Endothelial cell of umbilical vein (primary cell): ENCODE data around the gene ABCD3.

Experiments
- EZH2 ChIP-seq: IDR thresholded peaks from 2 replicates; pipeline ENCODE4 v1.6.1; 2012; ENCODE audit warnings: borderline replicate concordance, low read depth, mild to moderate bottlenecking, moderate library complexity, low read length, inconsistent platforms; ENCODE audit not compliant: severe bottlenecking
- GATA2 ChIP-seq: IDR thresholded peaks from 2 replicates; pipeline ENCODE4 v1.7.0; 2011; ENCODE audit warnings: low read depth, mild to moderate bottlenecking, moderate library complexity, mixed read lengths, low read length; ENCODE audit not compliant: insufficient read length, insufficient read depth
- JUN ChIP-seq: IDR thresholded peaks from 2 replicates; pipeline ENCODE4 v1.6.1; 2011; ENCODE audit warnings: borderline replicate concordance, low read depth; ENCODE audit not compliant: insufficient read length, insufficient read depth
- MYC ChIP-seq: IDR thresholded peaks from one replicate; pipeline ENCODE4 v1.6.1; 2011; ENCODE audit warnings: mild to moderate bottlenecking, low read depth, low read length
- POLR2A ChIP-seq: IDR thresholded peaks from 2 replicates; pipeline ENCODE4 v1.6.1; 2012; ENCODE audit warnings: low read depth, mild to moderate bottlenecking, control low read depth, low read length
- POLR2AphosphoS5 ChIP-seq: IDR thresholded peaks from 2 replicates; pipeline ENCODE4 v1.6.1; 2012; ENCODE audit warnings: low read depth, mild to moderate bottlenecking, control low read depth, low read length, moderate library complexity; ENCODE audit not compliant: insufficient read depth
- TF ChIP-seq, protein P1 (sequence below), 2 donors: IDR thresholded peaks; 1 replicate in 1 of 2; 2 replicates in 1 of 2; pipeline ENCODE4 v1.5.1; 2011; ENCODE audit warnings: low read length in 2 of 2, mild to moderate bottlenecking in 2 of 2, moderate library complexity in 2 of 2, control low read depth in 1 of 2, inconsistent platforms in 1 of 2, low read depth in 1 of 2; ENCODE audit not compliant: insufficient read depth in 1 of 2; ENCODE audit errors: extremely low read depth in 1 of 2
- TF ChIP-seq, protein P2 (sequence below): IDR thresholded peaks from 2 replicates; pipeline ENCODE4 v1.6.1; 2011; ENCODE audit not compliant: insufficient read depth, insufficient read length

DNA sequence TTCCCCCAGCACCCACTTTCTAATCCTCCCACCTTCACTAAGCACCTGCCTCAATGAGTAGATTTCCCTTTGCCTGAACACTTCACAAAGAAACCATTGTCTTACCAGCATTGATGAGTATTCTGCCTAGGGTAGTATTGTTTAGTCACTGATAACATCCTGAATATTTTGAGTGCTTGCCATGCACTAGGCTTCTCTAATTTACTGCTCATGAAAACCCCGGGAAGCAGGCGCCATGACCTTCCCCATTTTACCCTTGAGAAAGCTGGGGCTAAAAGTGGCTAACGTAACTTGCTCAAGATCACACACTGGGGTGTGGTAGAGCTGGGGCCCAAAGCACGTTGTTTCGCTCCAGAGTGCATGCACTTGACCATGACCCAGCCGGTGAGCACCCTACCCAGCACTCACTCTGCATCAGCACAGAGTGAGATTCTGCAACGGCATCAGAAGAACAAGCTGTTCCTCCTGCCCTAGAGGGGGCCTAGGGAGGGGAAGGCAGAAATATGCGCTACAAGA lies 133.9 kb downstream of the ABCD3 start:
- TF ChIP-seq, protein P1, sequence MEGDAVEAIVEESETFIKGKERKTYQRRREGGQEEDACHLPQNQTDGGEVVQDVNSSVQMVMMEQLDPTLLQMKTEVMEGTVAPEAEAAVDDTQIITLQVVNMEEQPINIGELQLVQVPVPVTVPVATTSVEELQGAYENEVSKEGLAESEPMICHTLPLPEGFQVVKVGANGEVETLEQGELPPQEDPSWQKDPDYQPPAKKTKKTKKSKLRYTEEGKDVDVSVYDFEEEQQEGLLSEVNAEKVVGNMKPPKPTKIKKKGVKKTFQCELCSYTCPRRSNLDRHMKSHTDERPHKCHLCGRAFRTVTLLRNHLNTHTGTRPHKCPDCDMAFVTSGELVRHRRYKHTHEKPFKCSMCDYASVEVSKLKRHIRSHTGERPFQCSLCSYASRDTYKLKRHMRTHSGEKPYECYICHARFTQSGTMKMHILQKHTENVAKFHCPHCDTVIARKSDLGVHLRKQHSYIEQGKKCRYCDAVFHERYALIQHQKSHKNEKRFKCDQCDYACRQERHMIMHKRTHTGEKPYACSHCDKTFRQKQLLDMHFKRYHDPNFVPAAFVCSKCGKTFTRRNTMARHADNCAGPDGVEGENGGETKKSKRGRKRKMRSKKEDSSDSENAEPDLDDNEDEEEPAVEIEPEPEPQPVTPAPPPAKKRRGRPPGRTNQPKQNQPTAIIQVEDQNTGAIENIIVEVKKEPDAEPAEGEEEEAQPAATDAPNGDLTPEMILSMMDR (IDR thresholded peaks at IDR 0.05; ENCODE audit: extremely low read depth in 1 of 2, insufficient read depth in 1 of 2, low read depth in 1 of 2, low read length in 2 of 2), result no peak
- no peak for TF ChIP-seq EZH2
- TF ChIP-seq POLR2AphosphoS5, result no peak
- no peak for TF ChIP-seq JUN
- TF ChIP-seq, protein P2, sequence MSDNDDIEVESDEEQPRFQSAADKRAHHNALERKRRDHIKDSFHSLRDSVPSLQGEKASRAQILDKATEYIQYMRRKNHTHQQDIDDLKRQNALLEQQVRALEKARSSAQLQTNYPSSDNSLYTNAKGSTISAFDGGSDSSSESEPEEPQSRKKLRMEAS, result no peak
- no peak for TF ChIP-seq POLR2A
- TF ChIP-seq GATA2, result no peak
- no peak for TF ChIP-seq MYC
